Measurements from ENCODE around the gene PLCH2.
"Not testable (repeated sequence)": the region's sequence is repeated elsewhere in the genome, so short reads cannot be mapped to it uniquely, and the experiment has no call there.

The PLCH2 gene

GRCh38 chr1:2476061-2476999, at the start of gene PLCH2:
TSS of gene PLCH2 (plus strand) at chr1:2476289. CDS start at chr1:2476589, 300 bp downstream.
- no peak for DNase-seq

- DNase-seq: no peak
Observed at GRCh38 chr1:2426540-2426939, 49.5 kb upstream of the PLCH2 start.

- DNase-seq: no peak
Observed at GRCh38 chr1:2427051-2427450, 49.0 kb upstream of the PLCH2 start.

GRCh38 chr1:2427976-2428375, 48.1 kb upstream of the PLCH2 start:
- DNase-seq: no peak

GRCh38 chr1:2428490-2428889, 47.6 kb upstream of the PLCH2 start:
- DNase-seq: no peak

GRCh38 chr1:2429780-2430591, 46.1 kb upstream of the PLCH2 start:
- DNase-seq: no peak

- DNase-seq: no peak
Observed at GRCh38 chr1:2430592-2430973, 45.5 kb upstream of the PLCH2 start.

GRCh38 chr1:2431103-2431502, 45.0 kb upstream of the PLCH2 start:
- DNase-seq: no peak

- DNase-seq: no peak
Observed at GRCh38 chr1:2431518-2431917, 44.6 kb upstream of the PLCH2 start.

GRCh38 chr1:2432441-2432844, 43.6 kb upstream of the PLCH2 start:
- no peak for DNase-seq

GRCh38 chr1:2433196-2433595, 42.9 kb upstream of the PLCH2 start:
- no peak for DNase-seq

GRCh38 chr1:2433936-2434655, 42.0 kb upstream of the PLCH2 start:
- DNase-seq: no peak

- no peak for DNase-seq
Observed at GRCh38 chr1:2435091-2435490, 41.0 kb upstream of the PLCH2 start.

- no peak for DNase-seq
Observed at GRCh38 chr1:2435746-2436355, 40.2 kb upstream of the PLCH2 start.

GRCh38 chr1:2436876-2437275, 39.2 kb upstream of the PLCH2 start:
- no peak for DNase-seq

GRCh38 chr1:2437617-2438016, 38.5 kb upstream of the PLCH2 start:
- DNase-seq: no peak

GRCh38 chr1:2438038-2438437, 38.1 kb upstream of the PLCH2 start:
- no peak for DNase-seq

GRCh38 chr1:2438641-2439040, 37.4 kb upstream of the PLCH2 start:
- DNase-seq: no peak

- no peak for DNase-seq
Observed at GRCh38 chr1:2439369-2439768, 36.7 kb upstream of the PLCH2 start.

- not testable (repeated sequence) for DNase-seq
Observed at GRCh38 chr1:2440346-2440745, 35.7 kb upstream of the PLCH2 start.

- DNase-seq: no peak
Observed at GRCh38 chr1:2441746-2442145, 34.3 kb upstream of the PLCH2 start.

GRCh38 chr1:2442661-2443060, 33.4 kb upstream of the PLCH2 start:
- no peak for DNase-seq
